Measurements from ENCODE around the gene LMF1.

GRCh38 chr16:813204-813915 is 157.4 kb downstream of the LMF1 start:
- TF ChIP-seq, protein P1, sequence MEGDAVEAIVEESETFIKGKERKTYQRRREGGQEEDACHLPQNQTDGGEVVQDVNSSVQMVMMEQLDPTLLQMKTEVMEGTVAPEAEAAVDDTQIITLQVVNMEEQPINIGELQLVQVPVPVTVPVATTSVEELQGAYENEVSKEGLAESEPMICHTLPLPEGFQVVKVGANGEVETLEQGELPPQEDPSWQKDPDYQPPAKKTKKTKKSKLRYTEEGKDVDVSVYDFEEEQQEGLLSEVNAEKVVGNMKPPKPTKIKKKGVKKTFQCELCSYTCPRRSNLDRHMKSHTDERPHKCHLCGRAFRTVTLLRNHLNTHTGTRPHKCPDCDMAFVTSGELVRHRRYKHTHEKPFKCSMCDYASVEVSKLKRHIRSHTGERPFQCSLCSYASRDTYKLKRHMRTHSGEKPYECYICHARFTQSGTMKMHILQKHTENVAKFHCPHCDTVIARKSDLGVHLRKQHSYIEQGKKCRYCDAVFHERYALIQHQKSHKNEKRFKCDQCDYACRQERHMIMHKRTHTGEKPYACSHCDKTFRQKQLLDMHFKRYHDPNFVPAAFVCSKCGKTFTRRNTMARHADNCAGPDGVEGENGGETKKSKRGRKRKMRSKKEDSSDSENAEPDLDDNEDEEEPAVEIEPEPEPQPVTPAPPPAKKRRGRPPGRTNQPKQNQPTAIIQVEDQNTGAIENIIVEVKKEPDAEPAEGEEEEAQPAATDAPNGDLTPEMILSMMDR (IDR thresholded peaks at IDR 0.05), result peak in 1 of 3 donors; percentile 58
- TF ChIP-seq POLR2A (IDR thresholded peaks at IDR 0.05) (no peak), POLR2AphosphoS5 (IDR thresholded peaks at IDR 0.05) (no peak)
